ENCODE data around the gene MMP11.

- no peak for TF ChIP-seq POLR2AphosphoS5 (IDR thresholded peaks at IDR 0.05)
- no peak for TF ChIP-seq CTCF (IDR thresholded peaks at IDR 0.05)
- no peak for TF ChIP-seq EP300 (IDR thresholded peaks at IDR 0.05)
Measured at GRCh38 chr22:23816156-23816976, 43.7 kb downstream of the MMP11 start.

All from suprapubic skin (tissue), 4 donors.